HG02798 (cell line): ENCODE measurements around the gene NOC2L.

Source experiments
- ATAC-seq: cut with Tn5 transposase; IDR thresholded peaks from one replicate; pipeline ENCODE4 v1.9.1; 2021; ENCODE audit warnings: mild to moderate bottlenecking; ENCODE audit not compliant: unreplicated experiment, poor library complexity

NOC2L gene

GRCh38 chr1:958823-959730, at the start of gene NOC2L:
TSS of gene NOC2L (minus strand) at chr1:959256. CDS start at chr1:959240, 16 bp downstream.
- ATAC-seq: peak; percentile 77

DNA sequence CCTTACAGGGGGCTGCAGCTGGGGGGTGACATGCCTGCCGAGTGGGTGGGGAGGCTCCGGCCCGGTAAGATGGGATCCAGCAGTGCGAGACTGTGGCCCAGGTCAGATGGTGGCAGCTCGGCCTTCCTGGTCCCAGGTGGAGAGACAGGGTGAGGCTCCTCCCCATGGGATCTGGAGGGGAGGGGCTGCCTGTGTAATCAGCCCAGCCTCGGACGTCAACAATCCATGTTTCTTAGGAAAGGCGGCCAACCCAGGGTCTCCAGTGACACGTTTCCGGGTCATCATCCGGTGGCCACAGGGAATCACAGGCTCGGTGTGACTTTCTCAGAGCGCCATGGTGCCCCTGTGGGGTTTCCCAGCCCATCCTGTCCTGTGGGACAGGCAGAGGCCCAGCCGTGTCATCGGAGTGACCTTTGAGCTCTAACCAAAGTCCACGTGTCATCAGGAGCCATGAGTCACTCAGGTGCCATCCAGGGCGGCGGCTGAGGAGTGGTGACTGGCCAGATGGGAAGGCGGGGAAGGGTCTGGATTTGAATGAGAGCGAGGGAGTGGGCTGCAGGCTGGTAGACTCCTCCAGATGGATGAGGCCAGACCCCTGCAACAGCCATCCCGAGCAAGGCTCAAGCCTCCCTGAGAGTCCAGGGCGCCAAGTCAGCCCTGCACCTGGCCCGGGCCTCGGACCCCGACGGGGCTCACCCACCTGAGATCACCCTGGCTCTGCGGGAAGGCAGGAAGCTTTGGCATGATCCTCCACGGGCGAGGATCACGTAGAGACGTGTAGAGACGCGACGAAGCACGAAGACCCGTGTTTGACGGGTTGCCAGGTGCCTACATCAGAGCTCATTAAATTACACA, 47.5 kb upstream of the NOC2L start:
- no peak for ATAC-seq

DNA sequence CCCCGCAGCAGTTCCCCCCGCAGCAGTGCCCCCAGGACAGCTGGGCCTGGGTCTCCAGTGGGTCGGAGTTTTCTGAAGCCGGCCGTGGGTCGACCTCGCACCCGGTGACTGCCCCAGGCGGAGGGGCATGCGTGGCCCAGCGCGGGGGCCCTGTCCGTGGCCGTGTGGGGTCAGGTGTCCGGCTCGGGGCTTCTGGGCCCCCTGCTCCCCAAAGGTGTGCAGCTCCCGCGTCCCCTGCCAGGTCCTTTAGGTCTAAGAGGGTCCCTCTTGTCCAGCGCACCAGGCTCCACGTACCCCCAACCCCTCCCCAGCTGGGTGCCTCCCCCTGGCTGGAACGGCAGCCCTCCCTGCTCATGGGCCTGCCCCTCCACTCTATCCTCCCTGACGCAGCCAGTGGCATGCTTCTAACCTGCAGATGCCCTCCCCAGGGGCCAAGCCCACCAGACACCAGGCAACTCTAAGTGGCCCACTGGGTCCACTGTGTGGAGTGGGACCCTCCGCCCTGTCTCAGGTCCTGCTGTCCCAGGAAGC, 46.8 kb upstream of the NOC2L start:
- ATAC-seq: no peak

DNA sequence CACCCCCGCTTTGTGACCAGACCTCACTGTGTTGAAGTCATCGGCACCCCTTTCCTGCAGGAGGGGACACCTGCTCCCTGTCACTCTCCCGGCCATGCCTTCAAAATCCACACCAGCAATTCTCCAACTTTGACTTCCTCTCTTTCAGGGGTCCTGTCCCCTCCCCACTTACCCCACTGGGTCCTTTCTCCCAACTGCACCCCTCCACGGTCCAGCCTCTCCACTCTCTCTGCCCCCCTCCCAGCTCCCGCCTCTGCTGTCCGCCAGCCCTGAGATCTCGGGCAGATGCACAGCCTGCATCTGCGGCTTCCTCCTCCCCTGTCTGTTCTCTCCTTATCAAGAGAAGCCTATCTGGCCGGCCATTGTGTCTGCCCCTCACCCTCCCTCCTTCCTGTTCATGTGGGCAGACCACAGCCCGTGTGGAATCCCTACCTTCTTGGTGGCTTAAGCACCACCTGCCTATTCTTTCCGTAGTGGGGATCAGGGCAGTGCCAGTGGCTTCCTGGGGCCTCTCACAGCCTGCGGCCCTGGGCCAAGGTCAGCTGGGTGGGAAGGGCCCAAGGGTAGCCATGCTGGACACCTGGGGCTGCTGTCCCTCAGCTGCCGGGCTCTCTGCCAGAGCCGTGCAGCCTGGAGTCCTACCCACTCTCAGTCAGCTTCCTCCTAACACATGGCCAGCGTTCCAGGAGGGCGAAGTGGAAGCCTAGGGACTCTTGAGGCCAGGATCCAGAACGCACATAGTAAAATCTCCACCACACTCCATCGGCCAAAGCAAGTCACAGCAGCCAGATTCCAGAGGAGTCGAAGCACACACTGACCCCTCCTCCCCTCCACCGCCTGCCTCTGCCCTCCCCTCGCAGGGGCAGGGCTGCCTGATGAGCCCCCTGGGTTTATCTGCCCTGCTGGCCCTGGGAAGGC, 46.0 kb upstream of the NOC2L start:
- no peak for ATAC-seq

DNA sequence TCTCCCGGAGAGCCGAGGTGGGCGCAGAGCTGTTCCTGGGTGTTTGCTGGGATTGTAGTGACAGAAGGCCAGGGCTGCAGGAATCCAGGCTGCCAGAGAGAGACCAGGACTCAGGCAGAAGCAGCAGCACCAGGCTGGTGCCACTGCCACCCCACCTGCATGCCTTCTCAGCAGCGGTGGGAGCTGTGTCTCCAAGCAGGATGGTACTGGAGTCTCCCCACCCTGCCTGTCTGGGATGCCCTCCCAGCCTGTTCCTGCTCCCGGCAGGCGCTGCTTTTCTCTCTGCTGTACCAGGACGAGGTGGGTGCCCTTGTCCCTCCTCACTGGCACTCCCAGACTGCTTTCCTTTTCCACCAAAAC, 45.3 kb upstream of the NOC2L start:
- ATAC-seq: no peak

GRCh38 chr1:1003618-1004419, 44.8 kb upstream of the NOC2L start:
- no peak for ATAC-seq

DNA sequence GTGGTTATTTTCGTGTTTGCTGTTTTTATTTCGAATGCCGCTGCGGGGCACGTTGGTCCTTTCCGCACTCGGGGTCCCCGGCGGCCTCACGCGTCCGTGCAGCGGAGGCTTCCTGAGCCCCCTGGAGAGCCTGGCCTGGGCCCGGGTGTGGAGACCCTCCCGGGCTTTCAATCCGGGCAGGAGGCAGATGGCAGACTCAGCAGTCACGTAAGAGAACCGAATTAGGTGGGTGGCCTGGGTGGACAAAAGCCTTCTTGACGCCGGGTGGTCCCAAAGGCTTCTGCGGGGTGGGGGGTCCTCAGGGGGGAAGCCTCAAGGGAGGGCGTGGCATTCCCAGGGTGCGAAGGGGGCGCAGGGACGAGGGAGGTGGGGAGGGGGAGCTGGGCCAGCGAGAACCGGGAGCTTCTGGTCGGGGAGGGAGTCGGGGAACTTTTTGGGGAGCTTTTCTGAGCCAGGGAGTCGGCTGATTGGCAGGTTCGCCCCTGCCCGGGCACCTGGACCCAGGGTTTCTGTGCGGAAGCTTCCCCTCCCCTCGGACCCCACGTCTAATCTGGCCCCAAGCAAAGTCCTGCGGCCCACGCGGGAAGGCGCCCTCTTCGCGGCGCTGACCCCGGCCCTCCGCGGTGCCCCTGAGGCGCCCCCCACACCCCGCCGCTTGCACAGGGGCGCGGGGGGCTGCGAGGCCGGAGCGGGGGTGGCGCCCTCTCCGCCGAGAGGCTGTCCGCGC, 42.2 kb upstream of the NOC2L start:
- no peak for ATAC-seq

DNA sequence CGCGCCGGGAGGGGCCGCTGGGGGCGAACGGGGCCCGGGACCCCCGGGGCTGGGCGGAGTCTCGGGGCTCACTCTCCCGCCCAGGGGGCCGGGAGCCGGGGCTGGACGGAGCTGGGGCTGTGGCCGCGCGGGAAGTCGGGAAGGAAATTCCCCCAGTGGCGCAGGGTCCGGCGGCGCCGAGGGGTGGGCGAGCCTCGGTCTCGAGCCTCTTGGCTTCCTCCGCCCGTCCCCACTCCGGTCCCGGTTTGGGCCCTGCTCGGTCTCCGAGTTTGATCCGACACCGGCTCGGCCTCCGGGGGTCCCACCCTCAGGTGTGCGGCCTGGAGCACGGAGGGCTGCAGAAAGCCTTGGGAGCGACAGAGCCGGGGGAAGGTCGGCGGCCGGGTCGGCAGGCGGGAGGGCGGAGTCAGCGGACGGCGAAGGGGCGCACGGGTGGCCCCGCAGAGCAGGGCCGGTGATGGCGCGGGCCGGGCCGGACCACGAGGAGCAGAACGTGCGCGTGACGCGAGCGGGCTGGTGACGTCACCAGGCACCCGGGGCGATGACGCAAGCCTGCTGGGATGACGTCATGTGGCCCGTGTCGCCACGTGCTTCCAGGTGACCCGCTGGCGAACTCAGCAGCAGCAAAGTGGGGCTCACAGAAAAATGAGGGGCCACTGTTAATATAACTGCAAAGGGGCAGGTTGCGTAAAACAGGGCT, 41.5 kb upstream of the NOC2L start:
- no peak for ATAC-seq

GRCh38 chr1:999725-1000356, 40.8 kb upstream of the NOC2L start, which contains the start of gene HES4:
TSS of gene HES4 (minus strand) at chr1:1000097. CDS start at chr1:999973, 124 bp downstream.
- ATAC-seq: no peak

DNA sequence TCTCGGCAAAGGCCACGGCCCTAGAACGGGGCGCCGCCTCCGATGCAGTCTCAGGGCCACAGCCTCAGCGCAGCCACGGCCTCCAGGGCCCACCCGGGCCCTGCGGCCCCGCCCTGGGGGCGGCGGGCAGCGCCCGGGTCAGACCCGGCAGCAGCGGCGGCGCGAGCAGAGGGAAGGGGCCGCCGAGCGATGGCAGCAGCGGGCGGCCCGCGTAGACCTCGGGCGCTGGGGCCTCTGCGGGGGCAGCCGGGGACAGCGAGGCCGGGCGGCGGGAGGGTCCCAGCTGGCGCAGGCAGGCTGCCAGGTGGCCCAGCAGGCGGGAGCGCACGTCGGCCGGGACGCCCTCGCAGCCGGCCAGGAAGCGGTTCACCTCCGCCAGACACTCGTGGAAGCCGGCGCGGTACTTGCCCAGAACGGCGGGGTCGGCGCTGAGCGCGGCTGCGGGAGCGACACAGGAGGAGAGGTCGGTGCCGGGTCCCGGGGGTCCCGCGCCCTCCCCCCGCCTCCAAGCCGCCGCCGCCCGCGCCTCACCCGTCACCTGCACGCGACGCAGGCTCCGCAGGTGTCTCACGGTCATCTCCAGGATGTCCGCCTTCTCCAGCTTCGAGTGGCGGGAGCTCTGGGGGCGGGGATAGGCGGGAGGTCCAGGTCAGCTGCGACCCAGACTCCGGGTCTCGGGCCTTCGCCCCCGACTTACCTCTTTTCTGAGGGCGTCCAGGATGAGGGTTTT, 40.1 kb upstream of the NOC2L start:
- no peak for ATAC-seq

DNA sequence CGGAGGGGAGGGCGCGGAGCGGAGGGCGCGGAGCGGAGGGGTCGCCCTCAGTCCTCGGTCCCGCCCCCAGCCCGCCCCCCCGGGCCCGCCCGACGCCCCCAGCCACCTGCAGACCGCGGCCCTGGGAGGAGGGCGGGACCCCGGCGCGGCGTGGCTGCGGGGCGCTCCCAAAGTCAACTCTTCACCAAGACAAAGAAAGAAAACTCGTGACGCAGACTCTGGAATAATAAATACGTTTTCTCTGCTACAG, 39.6 kb upstream of the NOC2L start:
- ATAC-seq: no peak

GRCh38 chr1:997993-998744, 39.1 kb upstream of the NOC2L start:
- no peak for ATAC-seq

GRCh38 chr1:997713-997992, 38.6 kb upstream of the NOC2L start:
- ATAC-seq: no peak

DNA sequence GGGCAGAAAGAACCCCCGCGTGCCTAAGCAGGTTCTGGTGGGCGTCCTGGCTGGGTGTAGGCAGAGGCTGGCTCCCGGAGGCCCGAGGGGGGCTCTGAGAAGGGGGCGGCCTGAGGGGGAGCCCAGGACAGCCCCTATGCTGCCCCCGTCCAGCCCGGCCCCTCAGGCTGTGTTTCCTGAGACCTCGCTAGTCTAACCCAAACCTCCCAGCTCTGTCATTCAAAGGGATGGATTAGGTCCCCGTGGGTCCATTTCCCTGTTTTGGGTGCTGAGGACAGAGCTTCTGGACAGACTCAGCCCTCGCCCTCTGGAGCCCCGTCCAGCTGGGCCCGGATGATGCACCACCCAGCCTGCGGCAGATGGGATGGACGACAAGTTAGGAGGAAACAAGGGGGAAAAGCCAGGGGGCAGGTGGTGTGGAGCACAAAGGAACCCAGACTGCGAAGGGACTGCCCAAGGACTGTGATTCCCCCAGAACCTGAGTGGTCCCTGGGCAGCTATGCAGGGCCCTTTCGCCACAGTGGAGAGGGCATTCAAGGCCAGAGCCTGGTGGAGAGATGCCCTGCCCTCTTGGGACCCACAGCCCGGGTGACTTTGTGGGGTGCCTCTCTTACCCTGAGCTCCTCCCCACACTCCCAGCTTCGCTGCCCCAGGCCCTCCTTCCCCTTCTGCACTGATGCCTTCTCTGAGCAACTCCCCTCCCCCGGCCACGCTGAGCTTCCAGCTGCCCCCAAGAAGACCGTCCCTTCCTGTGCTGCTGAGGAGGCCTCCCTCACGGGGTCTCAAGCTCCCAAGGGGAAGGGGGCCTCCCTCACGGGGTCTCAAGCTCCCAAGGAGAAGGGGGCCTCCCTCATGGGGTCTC, 38.0 kb upstream of the NOC2L start:
- ATAC-seq: no peak

DNA sequence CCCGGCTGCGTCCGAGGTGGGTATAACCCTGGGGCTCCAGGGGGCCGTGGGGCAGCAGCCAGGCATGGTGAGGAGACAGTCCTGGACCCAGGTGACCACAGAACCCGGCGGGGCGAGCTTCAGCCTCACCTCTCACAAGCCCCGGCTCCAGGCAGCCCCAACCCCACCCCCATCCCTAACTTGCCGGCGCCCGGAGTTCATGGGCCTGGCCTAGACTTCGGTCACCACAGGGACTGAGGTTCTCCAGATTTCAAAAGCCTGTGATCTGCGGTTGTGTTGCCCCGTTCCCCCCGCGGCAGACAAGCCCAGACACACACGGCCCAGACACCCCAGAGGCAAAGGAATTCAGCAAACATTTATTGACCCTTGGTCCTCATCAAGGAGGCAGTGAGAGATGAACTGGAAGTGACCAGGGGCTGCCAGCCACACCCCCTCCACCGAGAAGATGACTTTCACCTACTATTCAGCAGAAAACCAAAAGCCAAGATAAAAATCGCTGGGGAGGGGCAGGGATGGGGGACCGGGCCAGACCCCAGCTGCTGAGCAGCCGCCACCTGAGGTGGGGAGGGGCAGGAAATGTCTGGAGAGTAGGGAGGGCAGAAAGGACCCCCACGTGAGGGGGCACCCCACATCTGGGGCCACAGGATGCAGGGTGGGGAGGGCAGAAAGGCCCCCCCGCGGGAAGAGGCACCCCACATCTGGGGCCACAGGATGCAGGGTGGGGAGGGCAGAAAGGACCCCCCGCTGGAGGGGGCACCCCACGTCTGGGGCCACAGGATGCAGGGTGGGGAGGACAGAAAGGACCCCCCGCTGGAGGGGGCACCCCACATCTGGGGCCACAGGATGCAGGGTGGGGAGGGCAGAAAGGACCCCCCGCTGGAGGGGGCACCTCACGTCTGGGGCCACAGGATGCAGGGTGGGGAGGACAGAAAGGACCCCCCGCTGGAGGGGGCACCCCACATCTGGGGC, 36.9 kb upstream of the NOC2L start:
- ATAC-seq: no peak
